ENCODE measurements around the gene SNRPB2.

The SNRPB2 gene

GRCh38 chr20:16764560-16764959 is 34.7 kb downstream of the SNRPB2 start:
- WGBS (ENCODE audit: extremely low coverage, insufficient coverage, insufficient read length): no CpG with 5 or more reads among the region's 4 CpGs
- H3K9me3 ChIP-seq (ENCODE audit: insufficient read depth, low read depth, low read length): no peaks in the 10 kb centered on the region
- H4K8ac ChIP-seq (ENCODE audit: low read depth, low read length): no peak overlapping the region
- H3K79me2 ChIP-seq (ENCODE audit: control insufficient read depth, insufficient read depth, low read length, poor library complexity): no peaks in the 10 kb centered on the region
- no peak for DNase-seq
- H3K4ac ChIP-seq (ENCODE audit: low read depth, low read length): no peak overlapping the region
- H2BK120ac ChIP-seq (ENCODE audit: insufficient read depth, low read length, poor library complexity): no peak overlapping the region
- H3K18ac ChIP-seq (ENCODE audit: low read length): no peak overlapping the region
- H2BK5ac ChIP-seq (ENCODE audit: low read depth, low read length, poor library complexity): no peak overlapping the region
- no peak overlapping the region for H2AK5ac ChIP-seq (ENCODE audit: low read length)
- no peak overlapping the region for H3K4me3 ChIP-seq (ENCODE audit: low read depth, low read length)
- H3K27me3 ChIP-seq (ENCODE audit: insufficient read depth, low read length): no peaks in the 10 kb centered on the region
- no peak overlapping the region for H4K91ac ChIP-seq (ENCODE audit: low read depth, low read length)
- no peak overlapping the region for H4K12ac ChIP-seq (ENCODE audit: low read depth, low read length)
- H3K4me2 ChIP-seq (ENCODE audit: low read length): no peak overlapping the region
- no peak overlapping the region for H2AFZ ChIP-seq (ENCODE audit: insufficient read depth, low read length, poor library complexity)
- H3K14ac ChIP-seq (ENCODE audit: low read length): no peak overlapping the region
- peaks cover 3 to 5% of the 10 kb centered on the region in 2 experiments for H3K4me1 ChIP-seq (ENCODE audit: control insufficient read depth in 1 of 2, insufficient read depth in 2 of 2, low read length in 2 of 2)
- no peak overlapping the region for H2BK12ac ChIP-seq (ENCODE audit: low read length)
- H3K9ac ChIP-seq (ENCODE audit: low read length): no peak overlapping the region
- H3K36me3 ChIP-seq (ENCODE audit: control insufficient read depth in 1 of 2, insufficient read depth in 2 of 2, low read length in 2 of 2): no peaks in the 10 kb centered on the region
- no peak overlapping the region for H3K27ac ChIP-seq (ENCODE audit: low read depth, low read length)
- no peak overlapping the region for H3K23ac ChIP-seq (ENCODE audit: low read length)
- peaks cover 12% of the 10 kb centered on the region for H3K79me1 ChIP-seq (ENCODE audit: low read length)

- no peak overlapping the region for H3K9ac ChIP-seq (ENCODE audit: low read length)
- no peak overlapping the region for H4K8ac ChIP-seq (ENCODE audit: low read depth, low read length)
- no peak overlapping the region for H2BK5ac ChIP-seq (ENCODE audit: low read depth, low read length, poor library complexity)
- H3K18ac ChIP-seq (ENCODE audit: low read length): no peak overlapping the region
- no peak overlapping the region for H3K27ac ChIP-seq (ENCODE audit: low read depth, low read length)
- H4K12ac ChIP-seq (ENCODE audit: low read depth, low read length): no peak overlapping the region
- H3K79me1 ChIP-seq (ENCODE audit: low read length): no peaks in the 10 kb centered on the region
- H2BK12ac ChIP-seq (ENCODE audit: low read length): no peak overlapping the region
- H4K91ac ChIP-seq (ENCODE audit: low read depth, low read length): no peak overlapping the region
- H3K4ac ChIP-seq (ENCODE audit: low read depth, low read length): no peak overlapping the region
- no peaks in the 10 kb centered on the region for H3K27me3 ChIP-seq (ENCODE audit: insufficient read depth, low read length)
- H3K14ac ChIP-seq (ENCODE audit: low read length): no peak overlapping the region
- H3K36me3 ChIP-seq (ENCODE audit: control insufficient read depth in 1 of 2, insufficient read depth in 2 of 2, low read length in 2 of 2): no peaks in the 10 kb centered on the region
- DNase-seq: no peak
- H2AK5ac ChIP-seq (ENCODE audit: low read length): no peak overlapping the region
- no peak overlapping the region for H3K4me3 ChIP-seq (ENCODE audit: low read depth, low read length)
- H2BK120ac ChIP-seq (ENCODE audit: insufficient read depth, low read length, poor library complexity): no peak overlapping the region
- H3K4me2 ChIP-seq (ENCODE audit: low read length): no peak overlapping the region
- H3K9me3 ChIP-seq (ENCODE audit: insufficient read depth, low read depth, low read length): no peaks in the 10 kb centered on the region
- H2AFZ ChIP-seq (ENCODE audit: insufficient read depth, low read length, poor library complexity): no peak overlapping the region
- H3K4me1 ChIP-seq (ENCODE audit: control insufficient read depth in 1 of 2, insufficient read depth in 2 of 2, low read length in 2 of 2): no peaks in the 10 kb centered on the region
- H3K79me2 ChIP-seq (ENCODE audit: control insufficient read depth, insufficient read depth, low read length, poor library complexity): no peaks in the 10 kb centered on the region
- no peak overlapping the region for H3K23ac ChIP-seq (ENCODE audit: low read length)
Measured at GRCh38 chr20:16771213-16771612, 41.4 kb downstream of the SNRPB2 start.

GRCh38 chr20:16775961-16776360 is 46.1 kb downstream of the SNRPB2 start:
- WGBS (ENCODE audit: extremely low coverage, insufficient coverage, insufficient read length): no CpG with 5 or more reads among the region's 1 CpG
- no peak overlapping the region for H3K23ac ChIP-seq (ENCODE audit: low read length)
- H4K91ac ChIP-seq (ENCODE audit: low read depth, low read length): no peak overlapping the region
- no peak overlapping the region for H3K14ac ChIP-seq (ENCODE audit: low read length)
- H2AK5ac ChIP-seq (ENCODE audit: low read length): no peak overlapping the region
- no peak overlapping the region for H3K9ac ChIP-seq (ENCODE audit: low read length)
- no peak overlapping the region for H4K12ac ChIP-seq (ENCODE audit: low read depth, low read length)
- no peak overlapping the region for H3K4me2 ChIP-seq (ENCODE audit: low read length)
- H2BK12ac ChIP-seq (ENCODE audit: low read length): no peak overlapping the region
- no peaks in the 10 kb centered on the region for H3K4me1 ChIP-seq (ENCODE audit: control insufficient read depth in 1 of 2, insufficient read depth in 2 of 2, low read length in 2 of 2)
- H3K36me3 ChIP-seq (ENCODE audit: control insufficient read depth in 1 of 2, insufficient read depth in 2 of 2, low read length in 2 of 2): no peaks in the 10 kb centered on the region
- H3K18ac ChIP-seq (ENCODE audit: low read length): no peak overlapping the region
- no peak overlapping the region for H2BK120ac ChIP-seq (ENCODE audit: insufficient read depth, low read length, poor library complexity)
- no peak for DNase-seq
- no peaks in the 10 kb centered on the region for H3K79me1 ChIP-seq (ENCODE audit: low read length)
- H3K9me3 ChIP-seq (ENCODE audit: insufficient read depth, low read depth, low read length): no peaks in the 10 kb centered on the region
- H3K79me2 ChIP-seq (ENCODE audit: control insufficient read depth, insufficient read depth, low read length, poor library complexity): no peaks in the 10 kb centered on the region
- H3K4ac ChIP-seq (ENCODE audit: low read depth, low read length): no peak overlapping the region
- no peak overlapping the region for H2AFZ ChIP-seq (ENCODE audit: insufficient read depth, low read length, poor library complexity)
- no peaks in the 10 kb centered on the region for H3K27me3 ChIP-seq (ENCODE audit: insufficient read depth, low read length)
- H3K4me3 ChIP-seq (ENCODE audit: low read depth, low read length): no peak overlapping the region
- no peak overlapping the region for H4K8ac ChIP-seq (ENCODE audit: low read depth, low read length)
- H3K27ac ChIP-seq (ENCODE audit: low read depth, low read length): no peak overlapping the region
- no peak overlapping the region for H2BK5ac ChIP-seq (ENCODE audit: low read depth, low read length, poor library complexity)

GRCh38 chr20:16777126-16777525 is 47.3 kb downstream of the SNRPB2 start:
- Histone ChIP-seq H2BK120ac (ENCODE audit: insufficient read depth, low read length, poor library complexity) (no peak overlapping the region), H3K4me2 (ENCODE audit: low read length) (no peak overlapping the region), H2BK12ac (ENCODE audit: low read length) (no peak overlapping the region), H2AK5ac (ENCODE audit: low read length) (no peak overlapping the region), H3K27me3 (ENCODE audit: insufficient read depth, low read length) (no peaks in the 10 kb centered on the region), H3K79me2 (ENCODE audit: control insufficient read depth, insufficient read depth, low read length, poor library complexity) (no peaks in the 10 kb centered on the region), H3K9ac (ENCODE audit: low read length) (no peak overlapping the region), H3K18ac (ENCODE audit: low read length) (no peak overlapping the region), H3K14ac (ENCODE audit: low read length) (no peak overlapping the region), H2AFZ (ENCODE audit: insufficient read depth, low read length, poor library complexity) (no peak overlapping the region), H4K12ac (ENCODE audit: low read depth, low read length) (no peak overlapping the region), H2BK5ac (ENCODE audit: low read depth, low read length, poor library complexity) (no peak overlapping the region), H3K9me3 (ENCODE audit: insufficient read depth, low read depth, low read length) (peaks cover 2% of the 10 kb centered on the region), H3K79me1 (ENCODE audit: low read length) (no peaks in the 10 kb centered on the region), H3K4ac (ENCODE audit: low read depth, low read length) (no peak overlapping the region), H3K4me1 (ENCODE audit: control insufficient read depth in 1 of 2, insufficient read depth in 2 of 2, low read length in 2 of 2) (no peaks in the 10 kb centered on the region), H3K27ac (ENCODE audit: low read depth, low read length) (no peak overlapping the region), H3K36me3 (ENCODE audit: control insufficient read depth in 1 of 2, insufficient read depth in 2 of 2, low read length in 2 of 2) (no peaks in the 10 kb centered on the region), H4K8ac (ENCODE audit: low read depth, low read length) (no peak overlapping the region), H3K23ac (ENCODE audit: low read length) (no peak overlapping the region), H3K4me3 (ENCODE audit: low read depth, low read length) (no peak overlapping the region), H4K91ac (ENCODE audit: low read depth, low read length) (no peak overlapping the region)
- no CpG with 5 or more reads among the region's 1 CpG for WGBS (ENCODE audit: extremely low coverage, insufficient coverage, insufficient read length)
- no peak for DNase-seq
